ENCODE measurements around the gene LTB4R2.

LTB4R2 gene

DNA sequence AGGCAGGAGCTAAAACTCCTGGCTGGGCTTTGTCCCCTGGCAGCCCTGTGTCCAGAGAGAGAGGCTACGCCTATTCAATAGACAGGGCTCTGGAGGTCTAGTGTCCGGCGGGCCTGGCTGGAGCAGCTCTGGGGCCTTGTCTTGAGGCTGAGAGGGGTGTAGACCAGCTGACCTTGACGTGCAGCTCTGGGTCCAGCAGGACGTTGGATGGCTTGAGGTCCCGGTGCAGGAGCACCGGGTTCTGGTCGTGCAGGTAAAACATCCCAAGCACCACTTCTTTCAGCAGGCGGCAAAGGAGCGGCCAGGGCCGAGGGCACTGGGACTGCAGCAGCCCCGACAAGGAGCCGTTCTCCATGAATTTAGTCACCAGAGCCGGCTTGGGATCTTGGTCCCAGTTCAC is 28.9 kb downstream of the LTB4R2 start:
- Histone ChIP-seq H3K9me3 (ENCODE audit: control insufficient read depth, low read length) (no peaks in the 10 kb centered on the region), H3K4me1 (ENCODE audit: control insufficient read depth, insufficient read depth, low read length) (peaks cover 20% of the 10 kb centered on the region), H3K36me3 (ENCODE audit: control insufficient read depth, insufficient read depth, low read length, severe bottlenecking) (no peaks in the 10 kb centered on the region), H3K4me3 (ENCODE audit: low read length) (peak overlapping the region; percentile 81), H3K27me3 (replicated peaks; ENCODE audit: control insufficient read depth, insufficient read depth, low read length) (peaks cover 4% of the 10 kb centered on the region), H3K9ac (ENCODE audit: low read length) (peak overlapping the region; percentile 73)
- DNase-seq (ENCODE audit: low read depth) = no peak

DNA sequence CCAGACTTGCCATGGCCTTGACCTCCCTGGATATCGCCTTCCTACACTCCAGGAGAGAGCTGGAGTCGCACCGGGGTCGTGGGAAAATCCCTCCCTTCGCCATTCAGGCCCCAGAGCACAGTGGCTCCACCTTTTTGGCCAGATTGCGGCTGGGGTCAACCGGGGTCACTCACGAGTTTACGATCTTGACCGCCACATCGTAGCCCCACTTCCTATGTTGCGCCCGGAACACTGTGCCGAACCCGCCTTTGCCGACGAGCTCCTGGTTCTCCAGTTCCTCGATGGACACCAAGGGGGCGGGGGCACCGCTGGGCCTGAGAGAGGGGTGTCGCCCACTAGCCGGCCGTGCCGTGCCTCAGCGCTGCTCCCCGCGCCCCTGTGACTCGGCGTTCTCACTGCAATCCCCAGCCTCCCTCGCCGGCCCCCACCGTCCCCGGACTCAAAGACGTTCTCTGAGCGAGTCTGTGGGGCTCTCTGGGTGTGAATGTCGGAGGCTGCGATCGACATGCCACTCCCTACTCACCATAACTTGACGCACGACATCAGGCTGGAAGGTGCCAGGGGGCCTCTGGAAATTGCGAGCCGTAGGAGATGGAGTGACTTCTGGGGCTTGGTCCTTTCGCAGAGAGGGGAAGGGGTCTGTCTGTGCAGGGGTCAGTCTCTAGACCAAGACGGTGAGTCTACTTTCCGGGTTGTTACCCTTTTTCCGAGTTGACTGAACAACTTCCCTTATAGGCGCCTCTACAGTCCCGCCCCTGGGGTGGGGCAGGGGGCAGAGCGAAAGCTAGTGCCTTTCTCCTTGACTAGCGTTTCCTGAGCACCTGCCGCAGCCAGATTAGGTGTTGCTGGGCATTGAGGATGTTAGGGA is 29.6 kb downstream of the LTB4R2 start, which contains the start of gene RIPK3:
Gene RIPK3 (minus strand): TSS at position 708 of the 868 bp plus-strand sequence. CDS start 165 bp downstream, at position 543.
- Histone ChIP-seq H3K4me1 (ENCODE audit: control insufficient read depth, insufficient read depth, low read length) (peaks cover 13% of the 10 kb centered on the region), H3K36me3 (ENCODE audit: control insufficient read depth, insufficient read depth, low read length, severe bottlenecking) (no peaks in the 10 kb centered on the region), H3K9ac (ENCODE audit: low read length) (peak within 1 kb of the TSS; percentile 73), H3K9me3 (ENCODE audit: control insufficient read depth, low read length) (no peaks in the 10 kb centered on the region), H3K4me3 (ENCODE audit: low read length) (peak within 1 kb of the TSS; percentile 81), H3K27me3 (replicated peaks; ENCODE audit: control insufficient read depth, insufficient read depth, low read length) (peaks cover 4% of the 10 kb centered on the region)
- DNase-seq (ENCODE audit: low read depth) = no peak

DNA sequence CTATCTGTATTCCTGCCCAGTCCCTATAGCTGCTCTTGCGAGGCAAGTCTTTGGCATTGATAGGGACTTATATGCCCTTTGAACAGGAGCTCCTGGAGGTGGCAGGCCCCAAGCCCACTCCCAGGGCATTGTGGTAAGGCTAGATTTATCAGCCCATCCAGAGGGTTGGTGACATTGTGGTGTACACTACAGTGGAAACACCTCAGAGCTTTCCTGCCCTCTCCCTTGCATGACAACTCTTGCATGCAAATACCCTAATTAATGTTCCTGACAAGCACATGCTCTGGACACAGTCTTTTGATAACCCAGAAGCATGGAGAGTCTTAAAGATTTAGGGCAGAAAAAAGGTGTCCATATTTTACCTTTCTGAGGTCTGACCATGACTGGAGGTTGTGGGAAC is 30.7 kb downstream of the LTB4R2 start:
- H3K9ac ChIP-seq (ENCODE audit: low read length) = no peak overlapping the region
- no peak overlapping the region for H3K4me3 ChIP-seq (ENCODE audit: low read length)
- no peaks in the 10 kb centered on the region for H3K36me3 ChIP-seq (ENCODE audit: control insufficient read depth, insufficient read depth, low read length, severe bottlenecking)
- no peaks in the 10 kb centered on the region for H3K9me3 ChIP-seq (ENCODE audit: control insufficient read depth, low read length)
- H3K27me3 ChIP-seq (replicated peaks; ENCODE audit: control insufficient read depth, insufficient read depth, low read length) = peaks cover 4% of the 10 kb centered on the region
- DNase-seq (ENCODE audit: low read depth) = no peak
- H3K4me1 ChIP-seq (ENCODE audit: control insufficient read depth, insufficient read depth, low read length) = peaks cover 10% of the 10 kb centered on the region

DNA sequence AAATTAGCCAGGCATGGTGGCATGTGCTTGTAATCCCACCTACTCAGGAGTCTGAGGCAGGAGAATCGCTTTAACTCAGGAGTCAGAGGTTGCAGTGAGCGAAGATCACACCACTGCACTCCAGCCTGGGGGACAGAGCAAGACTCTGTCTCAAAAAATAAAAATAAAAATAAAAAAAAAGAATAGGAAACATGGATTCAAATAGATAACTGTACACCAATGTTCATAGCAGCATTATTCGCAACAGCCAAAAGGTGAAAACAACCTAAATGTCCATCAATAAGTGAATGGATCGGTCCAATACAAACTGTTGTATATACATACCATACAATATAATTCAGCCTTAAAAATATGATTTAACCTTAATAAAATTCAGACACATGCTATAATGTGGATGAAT is 32.9 kb downstream of the LTB4R2 start:
- Histone ChIP-seq H3K9me3 (ENCODE audit: control insufficient read depth, low read length) (no peaks in the 10 kb centered on the region), H3K27me3 (replicated peaks; ENCODE audit: control insufficient read depth, insufficient read depth, low read length) (peaks cover 4% of the 10 kb centered on the region), H3K36me3 (ENCODE audit: control insufficient read depth, insufficient read depth, low read length, severe bottlenecking) (no peaks in the 10 kb centered on the region), H3K4me1 (ENCODE audit: control insufficient read depth, insufficient read depth, low read length) (peaks cover 10% of the 10 kb centered on the region), H3K9ac (ENCODE audit: low read length) (no peak overlapping the region), H3K4me3 (ENCODE audit: low read length) (no peak overlapping the region)
- DNase-seq (ENCODE audit: low read depth) = no peak

DNA sequence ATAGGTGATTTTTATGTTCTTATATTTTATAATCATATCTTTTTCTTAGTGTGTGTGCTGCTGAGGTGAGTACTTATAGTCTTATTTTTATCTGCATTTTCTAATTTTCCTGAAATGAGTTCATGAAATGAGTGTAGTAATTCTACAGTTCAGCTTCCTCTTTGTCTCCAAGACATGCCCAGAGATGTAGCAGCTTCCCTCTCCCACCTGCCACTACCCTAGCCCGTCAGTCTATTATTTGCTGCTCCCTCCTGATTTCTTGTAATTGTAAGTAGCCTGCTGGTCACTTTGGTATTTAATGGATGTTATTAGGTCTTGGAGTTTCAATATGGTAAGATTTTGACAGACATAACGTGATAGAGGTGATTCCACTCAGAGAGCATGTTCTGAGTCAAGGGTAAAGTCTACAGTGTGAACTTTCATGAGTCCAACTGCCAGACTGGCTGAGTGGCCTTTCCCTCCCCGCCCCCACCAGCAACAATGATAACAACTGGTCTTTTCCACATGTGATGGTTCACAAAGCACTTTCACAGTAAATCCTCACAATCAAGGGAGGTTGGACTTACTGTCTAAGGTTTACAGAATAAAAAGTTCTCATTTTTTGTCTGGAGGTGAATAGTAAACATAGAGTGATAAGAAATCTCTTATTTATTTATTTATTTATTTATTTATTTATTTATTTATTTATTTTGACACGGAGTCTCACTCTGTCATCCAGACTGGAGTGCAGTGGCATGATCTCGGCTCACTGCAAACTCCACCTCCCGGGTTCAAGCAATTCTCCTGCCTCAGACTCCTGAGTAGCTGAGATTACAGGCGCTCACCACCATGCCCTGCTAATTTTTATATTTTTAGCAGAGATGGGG is 34.1 kb downstream of the LTB4R2 start:
- H3K9me3 ChIP-seq (ENCODE audit: control insufficient read depth, low read length) = no peaks in the 10 kb centered on the region
- H3K27me3 ChIP-seq (replicated peaks; ENCODE audit: control insufficient read depth, insufficient read depth, low read length) = no peaks in the 10 kb centered on the region
- no peak overlapping the region for H3K9ac ChIP-seq (ENCODE audit: low read length)
- H3K4me1 ChIP-seq (ENCODE audit: control insufficient read depth, insufficient read depth, low read length) = peaks cover 6% of the 10 kb centered on the region
- no peak overlapping the region for H3K4me3 ChIP-seq (ENCODE audit: low read length)
- no peaks in the 10 kb centered on the region for H3K36me3 ChIP-seq (ENCODE audit: control insufficient read depth, insufficient read depth, low read length, severe bottlenecking)
- no peak for DNase-seq (ENCODE audit: low read depth)

DNA sequence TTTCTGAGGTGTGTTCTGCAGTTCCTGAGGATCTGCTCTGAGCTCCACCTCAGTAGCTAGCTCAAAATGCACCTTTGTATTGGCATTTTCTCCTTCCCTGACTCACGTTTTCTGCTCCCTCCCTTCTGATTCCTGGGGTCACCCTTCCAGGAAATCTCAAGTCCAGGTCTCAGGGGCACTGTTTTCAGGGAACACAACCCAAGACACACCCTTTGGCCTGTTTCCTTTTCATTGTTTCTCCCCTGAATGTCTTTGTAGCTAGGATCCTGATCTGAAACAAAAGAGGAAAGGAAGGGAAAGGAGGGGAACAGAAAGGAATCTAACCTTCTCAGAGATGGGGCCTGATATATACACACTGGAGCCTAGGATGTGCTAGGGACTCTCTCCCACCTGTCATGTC is 37.2 kb downstream of the LTB4R2 start:
- Histone ChIP-seq H3K27me3 (replicated peaks; ENCODE audit: control insufficient read depth, insufficient read depth, low read length) (no peaks in the 10 kb centered on the region), H3K9me3 (ENCODE audit: control insufficient read depth, low read length) (no peaks in the 10 kb centered on the region), H3K4me3 (ENCODE audit: low read length) (no peak overlapping the region)

DNA sequence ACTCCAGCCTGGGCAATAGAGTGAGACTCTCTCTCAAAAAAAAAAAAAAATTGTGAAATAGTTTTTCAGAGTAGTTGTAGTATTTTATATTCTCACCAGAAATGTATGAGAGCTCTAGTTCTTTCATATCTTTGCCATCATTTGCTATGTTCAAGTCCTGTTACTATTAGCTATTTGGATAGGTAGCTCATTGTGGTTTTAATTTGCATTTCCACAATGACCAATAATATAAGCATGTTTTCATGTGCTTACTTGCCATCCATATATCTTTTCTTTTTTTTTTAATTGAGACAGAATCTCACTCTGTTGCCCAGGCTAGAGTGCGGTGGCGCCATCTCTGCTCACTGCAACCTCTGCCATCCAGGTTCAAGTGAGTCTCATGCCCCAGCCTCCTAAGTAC is 38.2 kb downstream of the LTB4R2 start:
- Histone ChIP-seq H3K4me1 (ENCODE audit: control insufficient read depth, insufficient read depth, low read length) (peaks cover 15% of the 10 kb centered on the region), H3K36me3 (ENCODE audit: control insufficient read depth, insufficient read depth, low read length, severe bottlenecking) (no peaks in the 10 kb centered on the region), H3K9me3 (ENCODE audit: control insufficient read depth, low read length) (no peaks in the 10 kb centered on the region), H3K9ac (ENCODE audit: low read length) (no peak overlapping the region), H3K27me3 (replicated peaks; ENCODE audit: control insufficient read depth, insufficient read depth, low read length) (no peaks in the 10 kb centered on the region), H3K4me3 (ENCODE audit: low read length) (no peak overlapping the region)
- no peak for DNase-seq (ENCODE audit: low read depth)

More for the DNA sequence above, 37.2 kb downstream of the LTB4R2 start:
- no peak overlapping the region for H3K9ac ChIP-seq (ENCODE audit: low read length)
- DNase-seq (ENCODE audit: low read depth) = no peak
- no peaks in the 10 kb centered on the region for H3K36me3 ChIP-seq (ENCODE audit: control insufficient read depth, insufficient read depth, low read length, severe bottlenecking)
- peaks cover 14% of the 10 kb centered on the region for H3K4me1 ChIP-seq (ENCODE audit: control insufficient read depth, insufficient read depth, low read length)

DNA sequence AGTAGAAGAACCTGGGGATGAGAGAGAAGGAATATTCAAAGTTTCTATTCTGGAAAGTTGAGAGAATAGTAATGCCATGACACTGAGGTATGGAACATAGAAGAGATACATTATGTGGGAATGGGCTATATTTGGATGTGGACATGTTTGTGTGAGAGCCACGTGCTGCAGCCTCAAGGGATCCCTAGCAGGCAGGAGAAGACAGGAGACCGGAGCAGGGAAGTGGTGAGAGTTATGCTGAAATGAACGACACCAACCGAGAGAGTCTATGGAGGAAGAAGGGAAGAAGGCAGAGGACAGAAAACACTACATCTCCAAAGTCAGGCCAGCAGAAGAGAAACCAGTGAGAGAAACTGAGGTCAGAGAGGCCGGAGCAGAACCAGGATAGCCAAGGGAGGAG is 39.8 kb downstream of the LTB4R2 start:
- H3K9ac ChIP-seq (ENCODE audit: low read length) = no peak overlapping the region
- H3K36me3 ChIP-seq (ENCODE audit: control insufficient read depth, insufficient read depth, low read length, severe bottlenecking) = no peaks in the 10 kb centered on the region
- peaks cover 24% of the 10 kb centered on the region for H3K4me1 ChIP-seq (ENCODE audit: control insufficient read depth, insufficient read depth, low read length)
- no peak for DNase-seq (ENCODE audit: low read depth)
- no peaks in the 10 kb centered on the region for H3K9me3 ChIP-seq (ENCODE audit: control insufficient read depth, low read length)
- H3K4me3 ChIP-seq (ENCODE audit: low read length) = no peak overlapping the region
- H3K27me3 ChIP-seq (replicated peaks; ENCODE audit: control insufficient read depth, insufficient read depth, low read length) = no peaks in the 10 kb centered on the region

DNA sequence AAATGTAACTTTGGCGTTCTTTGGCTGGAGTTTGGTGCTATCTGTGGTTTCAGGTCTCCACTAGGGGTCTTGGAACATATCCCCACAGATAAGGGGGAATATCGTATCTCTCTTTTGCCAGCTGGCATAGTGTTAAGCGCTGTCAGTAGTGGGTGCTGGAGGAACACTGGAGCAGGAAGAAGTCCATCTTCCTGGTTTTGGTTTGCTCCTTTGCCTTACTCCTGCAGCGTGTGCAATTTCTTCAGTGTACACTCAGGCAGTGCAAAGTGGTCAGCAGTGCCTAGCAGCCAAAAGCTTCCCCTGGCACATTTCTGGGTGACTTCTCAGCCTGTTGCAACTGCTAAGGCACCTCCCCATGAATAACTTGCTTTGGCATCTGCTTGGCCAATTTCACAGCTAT is 41.6 kb downstream of the LTB4R2 start:
- peaks cover 24% of the 10 kb centered on the region for H3K4me1 ChIP-seq (ENCODE audit: control insufficient read depth, insufficient read depth, low read length)
- H3K9me3 ChIP-seq (ENCODE audit: control insufficient read depth, low read length) = no peaks in the 10 kb centered on the region
- H3K36me3 ChIP-seq (ENCODE audit: control insufficient read depth, insufficient read depth, low read length, severe bottlenecking) = no peaks in the 10 kb centered on the region
- H3K9ac ChIP-seq (ENCODE audit: low read length) = peak overlapping the region; percentile 22
- no peaks in the 10 kb centered on the region for H3K27me3 ChIP-seq (replicated peaks; ENCODE audit: control insufficient read depth, insufficient read depth, low read length)
- peak; percentile 77 for DNase-seq (ENCODE audit: low read depth)
- peak overlapping the region; percentile 13 for H3K4me3 ChIP-seq (ENCODE audit: low read length)

DNA sequence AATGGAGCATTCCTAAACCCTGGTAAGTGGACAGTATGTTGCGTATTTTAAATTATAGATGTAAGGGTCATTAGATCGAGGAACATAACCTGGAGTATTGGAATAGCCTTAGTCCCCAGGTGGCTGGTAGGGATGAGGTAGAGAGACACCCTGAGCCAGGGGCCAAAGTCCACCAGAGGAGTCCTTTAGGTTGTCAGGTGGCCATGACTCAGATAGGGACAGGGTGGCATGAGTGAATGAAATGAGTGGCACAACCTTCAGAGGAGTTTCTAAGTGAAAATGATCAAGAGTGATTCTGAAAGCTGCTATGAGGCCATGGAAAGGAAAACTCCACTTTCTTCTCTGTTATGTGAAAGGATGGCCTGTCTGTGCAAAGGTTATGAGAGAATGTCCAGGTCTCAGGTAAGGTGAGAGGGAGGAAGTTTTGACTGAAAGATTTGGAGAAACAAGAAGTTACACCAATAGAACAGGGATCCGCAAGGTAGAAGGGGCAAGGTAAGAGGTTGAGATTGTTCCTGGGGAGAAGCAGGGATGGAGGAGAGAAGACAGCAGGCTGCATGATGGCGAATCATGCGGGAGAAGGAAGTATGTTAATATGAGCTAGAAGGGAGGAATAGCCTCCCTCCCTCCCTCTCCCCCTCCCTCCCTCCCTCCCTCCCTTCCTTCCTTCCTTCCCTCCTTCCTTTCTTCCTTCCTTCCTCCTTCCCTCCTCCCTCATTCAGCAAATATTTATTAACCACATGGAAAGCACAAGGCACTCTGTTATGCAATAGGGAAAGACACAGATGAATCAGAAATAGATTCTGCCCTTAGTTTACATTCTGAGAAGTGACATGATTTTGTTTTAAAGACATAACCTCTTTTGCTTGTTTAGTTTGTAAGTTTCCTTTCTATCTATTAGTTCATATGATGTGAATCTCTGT is 43.9 kb downstream of the LTB4R2 start:
- Histone ChIP-seq H3K4me1 (ENCODE audit: control insufficient read depth, insufficient read depth, low read length) (peaks cover 24% of the 10 kb centered on the region), H3K36me3 (ENCODE audit: control insufficient read depth, insufficient read depth, low read length, severe bottlenecking) (no peaks in the 10 kb centered on the region), H3K9me3 (ENCODE audit: control insufficient read depth, low read length) (no peaks in the 10 kb centered on the region), H3K4me3 (ENCODE audit: low read length) (no peak overlapping the region), H3K9ac (ENCODE audit: low read length) (peak overlapping the region; percentile 51), H3K27me3 (replicated peaks; ENCODE audit: control insufficient read depth, insufficient read depth, low read length) (no peaks in the 10 kb centered on the region)
- DNase-seq (ENCODE audit: low read depth) = peak; percentile 72

Data from adipocyte (in vitro differentiated cells).